Suprapubic skin (tissue), 4 donors: ENCODE data around the gene CYP3A4.

Experiments used
- CTCF ChIP-seq, 2 donors: fragments of 200-600 bp in 1 of 2; fragments of 450-650 bp in 1 of 2; sonication (generic) in 1 of 2; IDR thresholded peaks; one replicate each; pipeline ENCODE4 v1.5.1; 2016 to 2019; ENCODE audit warnings: antibody characterized with exemption in 2 of 2, mild to moderate bottlenecking in 1 of 2, moderate library complexity in 1 of 2
- EP300 ChIP-seq: sonication (generic); formaldehyde crosslinking; IDR thresholded peaks from one replicate; pipeline ENCODE4 v1.6.1; 2017; ENCODE audit warnings: antibody characterized with exemption
- POLR2A ChIP-seq, 2 donors: fragments of 450-650 bp; IDR thresholded peaks; one replicate each; pipeline ENCODE4 v1.6.1; 2017; ENCODE audit warnings: antibody characterized with exemption in 2 of 2, mild to moderate bottlenecking in 2 of 2, moderate library complexity in 2 of 2
- POLR2AphosphoS5 ChIP-seq, 3 donors: sonication (generic); formaldehyde crosslinking; IDR thresholded peaks; one replicate each; pipeline ENCODE4 v1.6.1; 2017; ENCODE audit warnings: antibody characterized with exemption in 3 of 3

GRCh38 chr7:99762680-99763327, 21.2 kb downstream of the CYP3A4 start:
- TF ChIP-seq POLR2A (IDR thresholded peaks at IDR 0.05) = no peak
- no peak for TF ChIP-seq CTCF (IDR thresholded peaks at IDR 0.05)
- TF ChIP-seq EP300 = no peak
- no peak for TF ChIP-seq POLR2AphosphoS5 (IDR thresholded peaks at IDR 0.05)
